Neural progenitor cell (in vitro differentiated cells): ENCODE results near the gene AURKAIP1. TPM values are rescaled to one million over a fixed set of nuclear protein-coding genes. Genes with fewer than 3 reads are reported as not detected.

Experiments used
- DNase-seq: peaks from one replicate; pipeline ENCODE4 v3.0.0-alpha.2; 2016; ENCODE audit warnings: low spot score
- H2AFZ ChIP-seq: fragments of 200-600 bp; sonication (generic); replicated peaks from 2 replicates; pipeline ENCODE4 v1.6.1; 2016; ENCODE audit warnings: antibody characterized with exemption
- H3F3A ChIP-seq: fragments of 200-600 bp; sonication (generic); 2 replicates; pipeline ENCODE4 v1.6.1; 2016; ENCODE audit warnings: antibody characterized with exemption, low read depth
- H3K27ac ChIP-seq: fragments of 200-600 bp; sonication (generic); 2 replicates; pipeline ENCODE4 v1.5.1; 2016; ENCODE audit warnings: mild to moderate bottlenecking
- H3K27me3 ChIP-seq: fragments of 200-600 bp; sonication (generic); 2 replicates; pipeline ENCODE4 v1.6.1; 2016; ENCODE audit warnings: mild to moderate bottlenecking, moderate library complexity
- H3K36me3 ChIP-seq: fragments of 200-600 bp; sonication (generic); 2 replicates; pipeline ENCODE4 v1.5.1; 2016
- H3K4me1 ChIP-seq: fragments of 200-600 bp; sonication (generic); 2 replicates; pipeline ENCODE4 v1.6.1; 2016; ENCODE audit warnings: mixed run types
- H3K4me2 ChIP-seq: fragments of 200-600 bp; sonication (generic); 2 replicates; pipeline ENCODE4 v1.6.1; 2016
- H3K4me3 ChIP-seq: fragments of 200-600 bp; sonication (generic); 2 replicates; pipeline ENCODE4 v1.5.1; 2016
- H3K79me2 ChIP-seq: fragments of 200-600 bp; sonication (generic); 2 replicates; pipeline ENCODE4 v1.6.1; 2016; ENCODE audit warnings: low read depth
- H3K9ac ChIP-seq: fragments of 200-600 bp; sonication (generic); 2 replicates; pipeline ENCODE4 v1.6.1; 2016
- H3K9me3 ChIP-seq: fragments of 200-600 bp; sonication (generic); 2 replicates; pipeline ENCODE4 v1.5.1; 2016; ENCODE audit warnings: low read depth
- H4K20me1 ChIP-seq: fragments of 200-600 bp; sonication (generic); 2 replicates; pipeline ENCODE4 v1.6.1; 2016; ENCODE audit warnings: low read depth
- H3K27ac Mint-ChIP-seq: 3 replicates; pipeline ENCODE4 v1.8.0; 2021; ENCODE audit warnings: mixed read lengths
- H3K27me3 Mint-ChIP-seq: 2 replicates; pipeline ENCODE4 v1.8.0; 2022; ENCODE audit warnings: low read depth, mild to moderate bottlenecking, inconsistent platforms, moderate library complexity, mixed read lengths; ENCODE audit not compliant: insufficient read depth
- H3K36me3 Mint-ChIP-seq: 3 replicates; pipeline ENCODE4 v1.8.0; 2021; ENCODE audit warnings: mixed read lengths
- H3K4me1 Mint-ChIP-seq: 3 replicates; pipeline ENCODE4 v1.8.0; 2021; ENCODE audit warnings: mixed read lengths
- H3K4me3 Mint-ChIP-seq: 3 replicates; pipeline ENCODE4 v1.8.0; 2021; ENCODE audit warnings: mild to moderate bottlenecking, moderate library complexity, mixed read lengths
- H3K9me3 Mint-ChIP-seq: 3 replicates; pipeline ENCODE4 v1.8.0; 2020; ENCODE audit warnings: mixed read lengths
- EZH2 ChIP-seq: fragments of 200-600 bp; sonication (generic); IDR thresholded peaks from 2 replicates; pipeline ENCODE4 v1.6.1; 2017; ENCODE audit warnings: antibody characterized with exemption, mild to moderate bottlenecking, moderate library complexity
- EZH2phosphoT487 ChIP-seq: fragments of 200-600 bp; sonication (generic); IDR thresholded peaks from 2 replicates; pipeline ENCODE4 v1.6.1; 2017; ENCODE audit warnings: antibody characterized with exemption
- total RNA-seq: library from RNA; depleted of rRNA; stranded (reverse); fragments of >200 nt; gene quantifications from 2 replicates; pipeline ENCODE4 v1.2.3, GENCODE V29; 2015; ENCODE audit warnings: low replicate concordance
- TF ChIP-seq, protein P1 (sequence below): fragments of 200-600 bp; sonication (generic); IDR thresholded peaks from 2 replicates; pipeline ENCODE4 v1.5.1; 2017; ENCODE audit warnings: antibody characterized with exemption, mild to moderate bottlenecking

AURKAIP1 gene
- total RNA-seq, 1 donor from 2014 or later: 26.4 TPM

DNA sequence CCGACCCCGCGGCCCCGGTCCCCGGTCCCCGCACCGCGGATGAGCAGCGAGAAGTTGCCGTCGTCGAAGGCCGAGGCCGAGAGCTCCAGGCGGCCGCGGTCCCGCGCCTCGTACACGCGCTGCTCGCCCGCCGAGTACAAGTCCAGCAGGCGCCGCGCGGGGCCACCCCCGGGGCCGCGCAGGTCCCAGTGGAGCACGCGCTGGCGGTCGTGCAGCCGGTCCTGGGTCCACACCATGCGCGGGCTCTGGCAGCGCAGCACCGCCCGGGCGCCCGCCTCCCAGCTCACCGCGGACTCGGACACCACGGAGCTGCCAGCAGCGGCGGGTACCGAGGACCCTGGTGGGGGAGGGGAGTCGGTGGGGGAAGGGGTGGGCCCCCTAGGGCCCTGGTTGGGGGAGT lies 19.6 kb downstream of the AURKAIP1 start:
- H3K4me3 Mint-ChIP-seq: no peak overlapping the region
- TF ChIP-seq EZH2phosphoT487 (no peak), EZH2 (no peak)
- TF ChIP-seq, protein P1, sequence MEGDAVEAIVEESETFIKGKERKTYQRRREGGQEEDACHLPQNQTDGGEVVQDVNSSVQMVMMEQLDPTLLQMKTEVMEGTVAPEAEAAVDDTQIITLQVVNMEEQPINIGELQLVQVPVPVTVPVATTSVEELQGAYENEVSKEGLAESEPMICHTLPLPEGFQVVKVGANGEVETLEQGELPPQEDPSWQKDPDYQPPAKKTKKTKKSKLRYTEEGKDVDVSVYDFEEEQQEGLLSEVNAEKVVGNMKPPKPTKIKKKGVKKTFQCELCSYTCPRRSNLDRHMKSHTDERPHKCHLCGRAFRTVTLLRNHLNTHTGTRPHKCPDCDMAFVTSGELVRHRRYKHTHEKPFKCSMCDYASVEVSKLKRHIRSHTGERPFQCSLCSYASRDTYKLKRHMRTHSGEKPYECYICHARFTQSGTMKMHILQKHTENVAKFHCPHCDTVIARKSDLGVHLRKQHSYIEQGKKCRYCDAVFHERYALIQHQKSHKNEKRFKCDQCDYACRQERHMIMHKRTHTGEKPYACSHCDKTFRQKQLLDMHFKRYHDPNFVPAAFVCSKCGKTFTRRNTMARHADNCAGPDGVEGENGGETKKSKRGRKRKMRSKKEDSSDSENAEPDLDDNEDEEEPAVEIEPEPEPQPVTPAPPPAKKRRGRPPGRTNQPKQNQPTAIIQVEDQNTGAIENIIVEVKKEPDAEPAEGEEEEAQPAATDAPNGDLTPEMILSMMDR: no peak
- H4K20me1 ChIP-seq: peaks cover 36% of the 10 kb centered on the region
- H3K27me3 Mint-ChIP-seq: peaks cover 22% of the 10 kb centered on the region
- no peak overlapping the region for H3K9ac ChIP-seq
- H3K36me3 Mint-ChIP-seq: peaks cover 3% of the 10 kb centered on the region
- no peaks in the 10 kb centered on the region for H3K79me2 ChIP-seq
- H3K27me3 ChIP-seq: peaks cover 35% of the 10 kb centered on the region
- H3K9me3 Mint-ChIP-seq: no peaks in the 10 kb centered on the region
- H2AFZ ChIP-seq: no peak overlapping the region
- peak overlapping the region; percentile 34 for H3K4me3 ChIP-seq
- H3K4me2 ChIP-seq: peak overlapping the region; percentile 69
- H3K9me3 ChIP-seq: no peaks in the 10 kb centered on the region
- no peak overlapping the region for H3K27ac ChIP-seq
- no peaks in the 10 kb centered on the region for H3K36me3 ChIP-seq
- H3F3A ChIP-seq: peaks cover 60% of the 10 kb centered on the region
- H3K4me1 Mint-ChIP-seq: peaks cover 38% of the 10 kb centered on the region
- peak; percentile 67 for DNase-seq
- H3K27ac Mint-ChIP-seq: no peak overlapping the region
- H3K4me1 ChIP-seq: peaks cover 60% of the 10 kb centered on the region

DNA sequence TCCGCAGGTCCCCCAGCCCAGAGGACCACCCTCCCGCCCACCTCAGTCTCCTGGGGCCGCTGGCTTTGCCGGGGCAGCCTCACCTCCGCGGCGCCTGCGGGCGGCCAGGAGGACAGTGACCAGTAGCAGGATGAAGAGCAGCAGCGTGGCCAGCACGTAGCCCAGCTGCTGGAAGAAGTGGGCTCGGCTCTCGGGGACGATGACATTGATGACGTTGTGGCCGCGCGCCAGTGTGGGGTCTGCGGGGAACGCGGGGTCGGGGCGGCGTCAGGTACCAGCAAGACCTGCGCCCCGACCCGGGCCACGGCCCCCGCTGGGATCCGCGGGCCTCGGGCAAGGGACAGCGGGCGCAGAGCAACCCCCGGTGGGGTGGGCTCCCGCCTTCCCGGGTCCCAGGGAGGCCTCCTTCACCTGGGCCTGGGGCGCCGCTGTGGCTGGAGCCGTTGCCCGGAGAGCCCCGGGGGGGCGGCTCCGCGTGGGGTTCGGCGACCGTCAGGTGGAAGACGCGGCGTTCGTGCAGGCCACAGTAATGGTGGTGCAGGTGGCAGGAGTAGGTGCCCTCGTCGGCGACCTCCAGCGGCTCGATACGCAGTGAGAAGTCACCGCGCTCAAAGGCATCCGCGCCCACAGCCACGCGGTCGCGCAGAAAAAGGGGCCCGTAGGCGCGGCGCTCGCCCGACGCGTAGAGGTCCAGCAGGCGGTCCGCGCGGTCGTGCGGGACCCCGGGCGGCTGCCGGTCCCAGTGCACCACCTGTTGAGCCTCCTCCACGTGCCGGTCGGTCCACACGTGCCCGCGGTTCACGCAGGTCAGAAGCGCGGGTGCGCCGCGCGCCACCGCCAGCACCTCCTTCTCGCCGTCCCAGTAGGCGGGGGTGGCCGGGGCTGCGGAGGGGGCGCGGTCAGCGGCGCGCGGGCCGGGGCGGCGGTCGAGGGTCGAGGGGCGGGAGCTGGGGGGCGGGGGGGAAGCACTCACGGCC lies 20.4 kb downstream of the AURKAIP1 start:
- Histone ChIP-seq H2AFZ (no peak overlapping the region), H3K4me1 (peaks cover 51% of the 10 kb centered on the region), H3K4me3 (peak overlapping the region; percentile 34), H3K9me3 (no peaks in the 10 kb centered on the region), H3F3A (peaks cover 53% of the 10 kb centered on the region), H3K27me3 (peaks cover 35% of the 10 kb centered on the region), H3K4me2 (peak overlapping the region; percentile 69), H3K27ac (no peak overlapping the region), H4K20me1 (peaks cover 36% of the 10 kb centered on the region), H3K9ac (no peak overlapping the region), H3K36me3 (no peaks in the 10 kb centered on the region), H3K79me2 (no peaks in the 10 kb centered on the region)
- DNase-seq: no peak
- Mint-ChIP-seq H3K36me3 (peaks cover 3% of the 10 kb centered on the region), H3K4me1 (peaks cover 34% of the 10 kb centered on the region), H3K27me3 (peaks cover 22% of the 10 kb centered on the region), H3K4me3 (peak overlapping the region; percentile 83), H3K27ac (peak overlapping the region; percentile 76), H3K9me3 (no peaks in the 10 kb centered on the region)
- TF ChIP-seq EZH2phosphoT487 (peak; percentile 89), EZH2 (peak; percentile 91)
- TF ChIP-seq, protein P1: no peak

DNA sequence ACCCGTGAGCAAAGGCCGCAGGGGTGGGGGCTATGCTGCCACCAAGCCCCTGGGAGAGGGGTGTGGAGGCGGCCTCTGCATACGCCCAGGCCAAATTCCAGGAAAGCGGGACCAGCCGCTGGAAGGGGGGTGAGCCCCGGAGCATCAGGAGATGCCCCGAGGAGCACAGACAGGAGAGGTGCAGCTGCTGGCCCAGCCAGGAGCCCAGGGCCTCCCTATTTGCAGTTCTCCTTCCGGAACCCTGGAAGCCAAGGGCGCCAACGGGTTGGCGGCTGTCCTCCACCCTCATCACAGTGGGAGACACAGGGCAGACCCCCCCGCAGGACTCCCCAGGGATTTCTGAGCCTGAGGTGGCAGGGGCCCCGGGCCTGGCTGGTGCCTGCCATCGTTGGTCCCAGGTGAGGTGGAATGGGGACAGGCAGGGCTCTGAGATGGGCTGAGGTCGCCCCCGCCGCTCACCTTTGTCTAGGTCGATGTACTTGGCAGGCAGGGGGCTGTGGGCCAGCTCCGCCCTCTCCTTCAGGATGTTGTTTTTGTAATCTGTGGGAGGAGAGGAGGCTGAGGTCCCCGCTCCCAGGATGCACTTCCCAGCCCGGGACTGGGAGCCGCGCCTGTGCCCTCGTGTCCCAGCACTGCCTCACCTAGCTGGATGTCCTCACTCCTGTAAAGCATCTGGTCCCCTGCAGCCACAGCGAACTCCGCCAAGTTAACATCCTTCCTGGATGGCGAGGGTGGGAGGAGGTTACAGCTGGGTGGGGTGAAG lies 21.4 kb downstream of the AURKAIP1 start:
- Mint-ChIP-seq H3K27ac (no peak overlapping the region), H3K4me3 (peak overlapping the region; percentile 48), H3K36me3 (peaks cover 3% of the 10 kb centered on the region), H3K27me3 (peaks cover 18% of the 10 kb centered on the region), H3K4me1 (peaks cover 28% of the 10 kb centered on the region), H3K9me3 (no peaks in the 10 kb centered on the region)
- Histone ChIP-seq H3K4me2 (peak overlapping the region; percentile 69), H3K27ac (no peak overlapping the region), H3K9me3 (no peaks in the 10 kb centered on the region), H3F3A (peaks cover 49% of the 10 kb centered on the region), H2AFZ (no peak overlapping the region), H3K9ac (no peak overlapping the region), H3K79me2 (peaks cover 3% of the 10 kb centered on the region), H3K4me3 (peak overlapping the region; percentile 34), H3K4me1 (peaks cover 41% of the 10 kb centered on the region), H4K20me1 (peaks cover 37% of the 10 kb centered on the region), H3K36me3 (no peaks in the 10 kb centered on the region), H3K27me3 (peaks cover 35% of the 10 kb centered on the region)
- no peak for TF ChIP-seq EZH2phosphoT487
- no peak for DNase-seq
